Measurements from ENCODE around the gene TOMM20L.

The TOMM20L gene

GRCh38 chr14:58439476-58439875, 43.7 kb downstream of the TOMM20L start:
- DNase-seq (ENCODE audit: low read depth in 1 of 2, low spot score in 1 of 2) = no peak
- no peak overlapping the region for H3K4me3 ChIP-seq (replicated peaks; ENCODE audit: insufficient read depth, low read length)
- no peak overlapping the region for H3K27ac ChIP-seq (replicated peaks)
- TF ChIP-seq REST (IDR thresholded peaks at IDR 0.05; ENCODE audit: insufficient replicate concordance, low read depth) (no peak), POLR2AphosphoS5 (IDR thresholded peaks at IDR 0.05; ENCODE audit: low read depth) (no peak), CTCF (IDR thresholded peaks at IDR 0.05; ENCODE audit: insufficient read depth, low read length) (no peak)
- H3K27me3 ChIP-seq (ENCODE audit: insufficient read depth, poor library complexity, severe bottlenecking) = no peaks in the 10 kb centered on the region

GRCh38 chr14:58444627-58445026, 48.9 kb downstream of the TOMM20L start:
- no peak overlapping the region for H3K27ac ChIP-seq (replicated peaks)
- H3K27me3 ChIP-seq (ENCODE audit: insufficient read depth, poor library complexity, severe bottlenecking) = no peaks in the 10 kb centered on the region
- TF ChIP-seq REST (IDR thresholded peaks at IDR 0.05; ENCODE audit: insufficient replicate concordance, low read depth) (no peak), CTCF (IDR thresholded peaks at IDR 0.05; ENCODE audit: insufficient read depth, low read length) (no peak), POLR2AphosphoS5 (IDR thresholded peaks at IDR 0.05; ENCODE audit: low read depth) (no peak), SPI1 (IDR thresholded peaks at IDR 0.05; ENCODE audit: borderline replicate concordance, low read depth) (no peak), GABPA (IDR thresholded peaks at IDR 0.05; ENCODE audit: low read depth) (no peak)
- H3K4me3 ChIP-seq (replicated peaks; ENCODE audit: insufficient read depth, low read length) = no peak overlapping the region
- DNase-seq (ENCODE audit: low read depth in 1 of 2, low spot score in 1 of 2) = no peak

- Histone ChIP-seq H3K27me3 (ENCODE audit: insufficient read depth, poor library complexity, severe bottlenecking) (no peaks in the 10 kb centered on the region), H3K27ac (replicated peaks) (no peak overlapping the region), H3K4me3 (replicated peaks; ENCODE audit: insufficient read depth, low read length) (no peak overlapping the region)
- no peak for DNase-seq (ENCODE audit: low read depth in 1 of 2, low spot score in 1 of 2)
- TF ChIP-seq GABPA (IDR thresholded peaks at IDR 0.05; ENCODE audit: low read depth) (no peak), SPI1 (IDR thresholded peaks at IDR 0.05; ENCODE audit: borderline replicate concordance, low read depth) (no peak), POLR2AphosphoS5 (IDR thresholded peaks at IDR 0.05; ENCODE audit: low read depth) (no peak), CTCF (IDR thresholded peaks at IDR 0.05; ENCODE audit: insufficient read depth, low read length) (no peak), REST (IDR thresholded peaks at IDR 0.05; ENCODE audit: insufficient replicate concordance, low read depth) (no peak)
These were observed 60.0 kb downstream of the TOMM20L start for GRCh38 chr14:58455593-58456265.

Data from HL-60 (cell line).